ENCODE measurements around the gene YAF2.

DNA sequence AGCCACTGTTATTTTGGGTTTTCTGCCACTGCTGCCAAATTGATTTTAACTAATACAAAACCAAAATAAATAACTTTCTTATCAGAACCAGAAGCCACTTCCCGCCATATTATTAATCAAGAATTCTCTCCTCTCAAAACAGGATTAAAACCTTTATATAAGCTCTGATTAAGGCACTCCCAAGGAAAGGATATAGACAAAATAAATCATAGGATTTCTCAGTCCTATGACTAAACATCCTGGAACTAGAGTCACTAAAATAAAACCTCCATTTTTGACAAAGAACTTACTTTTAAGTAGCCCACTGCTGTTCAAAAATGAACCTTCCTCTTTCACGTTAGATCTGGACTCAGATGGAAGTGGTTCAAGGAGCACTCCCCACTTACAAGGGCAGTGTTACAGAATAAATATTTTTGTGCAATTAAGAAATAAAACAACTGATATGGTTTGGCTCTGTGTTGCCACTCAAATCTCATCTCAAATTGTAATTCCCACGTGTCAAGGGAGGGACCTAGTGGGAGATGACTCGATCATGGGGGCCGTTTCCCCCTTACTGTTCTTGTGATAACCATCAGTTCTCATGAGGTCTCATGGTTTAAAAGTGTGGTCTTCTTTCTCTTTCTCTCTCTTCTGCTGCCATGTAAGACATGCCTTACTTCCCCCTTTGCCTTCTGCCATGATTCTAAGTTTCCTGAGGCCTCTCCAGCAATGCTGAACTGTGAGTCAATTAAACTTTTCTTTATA lies 119.7 kb downstream of the YAF2 start:
- no peak for TF ChIP-seq CTCF (IDR thresholded peaks at IDR 0.05; ENCODE audit: poor library complexity)
- TF ChIP-seq EZH2phosphoT487 (IDR thresholded peaks at IDR 0.05; ENCODE audit: low read depth, severe bottlenecking, unreplicated experiment) = no peak
